GM11168 (cell line): Measurements from ENCODE around the gene AHNAK2.
"Not testable (repeated sequence)": the region's sequence is repeated elsewhere in the genome, so short reads cannot be mapped to it uniquely, and the experiment has no call there.

Experiments used
- in situ Hi-C: fragments of 300-500 bp; cut with MboI; formaldehyde crosslinking; loops from one replicate; pipeline ENCODE4 v1.12.0; 2022; ENCODE audit warnings: low sequenced_read_pairs; ENCODE audit not compliant: unreplicated experiment

Gene AHNAK2

GRCh38 chr14:104943216-104944015, 34.8 kb downstream of the AHNAK2 start:
- in situ Hi-C loops = not testable (repeated sequence)

GRCh38 chr14:104942586-104942985, 35.6 kb downstream of the AHNAK2 start:
- in situ Hi-C loops = no loop called here

- in situ Hi-C loops = no loop called here
Measured at GRCh38 chr14:104941508-104942365, 36.4 kb downstream of the AHNAK2 start.

- in situ Hi-C loops = no loop called here
Measured at GRCh38 chr14:104940526-104941150, 37.5 kb downstream of the AHNAK2 start.

GRCh38 chr14:104939666-104940410, 38.3 kb downstream of the AHNAK2 start:
- in situ Hi-C loops = no loop called here

DNA sequence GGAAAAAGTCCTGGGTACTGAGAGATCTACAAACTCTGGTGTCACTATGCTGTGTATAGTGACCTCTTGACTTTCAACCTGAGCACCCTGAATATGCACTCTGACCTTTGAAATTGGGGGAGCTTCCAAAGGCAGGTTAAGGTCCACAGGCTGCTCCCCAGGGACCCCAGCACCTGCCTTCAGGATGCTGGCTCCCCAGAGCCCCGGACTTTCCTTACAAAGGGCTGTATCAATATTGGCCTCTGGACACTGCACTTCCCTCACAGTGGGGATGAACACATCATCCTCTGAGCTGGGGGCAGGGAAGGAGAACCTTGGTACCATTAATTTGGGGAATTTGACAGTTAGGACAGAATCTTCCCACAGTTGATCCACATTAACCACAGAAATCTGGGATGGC, 39.2 kb downstream of the AHNAK2 start:
- in situ Hi-C loops = no loop called here

- in situ Hi-C loops = no loop called here
Measured at GRCh38 chr14:104938436-104938835, 39.7 kb downstream of the AHNAK2 start.

- in situ Hi-C loops = no loop called here
Measured at GRCh38 chr14:104937694-104938365, 40.3 kb downstream of the AHNAK2 start.

GRCh38 chr14:104937161-104937560, 41.0 kb downstream of the AHNAK2 start:
- in situ Hi-C loops = no loop called here

DNA sequence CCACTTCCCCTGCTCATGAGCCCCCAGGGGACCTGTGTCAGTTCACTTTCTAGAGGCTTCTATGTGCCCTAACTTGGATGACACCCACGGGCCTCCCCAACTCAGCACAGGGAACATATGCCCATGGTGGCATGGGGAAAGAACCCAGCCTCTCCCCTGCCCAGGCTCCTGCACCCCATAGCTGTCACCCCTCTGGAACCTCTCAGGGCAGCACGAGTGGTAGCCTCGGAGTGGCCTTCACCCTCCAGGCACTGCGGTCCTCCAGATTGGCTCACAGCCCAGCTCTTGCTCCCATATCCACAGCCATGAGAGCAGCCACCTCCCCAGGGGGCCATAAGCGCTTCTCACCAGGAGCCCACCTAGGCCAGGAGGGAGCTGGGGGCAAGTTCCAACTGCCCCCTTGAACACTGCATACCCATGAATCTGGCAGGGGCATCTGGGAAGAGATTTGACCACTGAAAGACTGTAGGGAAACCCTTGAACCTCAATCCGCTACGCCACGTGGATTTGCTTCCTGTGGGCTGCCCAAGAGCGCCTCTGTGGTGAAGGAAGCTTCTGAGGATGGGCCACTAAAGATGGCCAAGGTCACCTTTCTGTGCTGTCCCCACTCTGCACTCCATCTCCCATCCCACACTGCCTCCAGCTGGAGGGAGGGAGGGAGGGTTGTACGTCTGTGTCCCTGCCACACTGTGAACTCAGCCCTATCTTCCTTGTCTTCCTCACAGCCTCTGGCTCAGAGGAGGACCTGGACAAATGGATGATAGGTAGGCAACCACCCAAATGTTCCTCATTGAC, 41.6 kb downstream of the AHNAK2 start:
- in situ Hi-C loops = no loop called here

- in situ Hi-C loops = no loop called here
Measured at GRCh38 chr14:104935955-104936354, 42.2 kb downstream of the AHNAK2 start.

- in situ Hi-C loops = no loop called here
Measured at GRCh38 chr14:104935026-104935650, 43.0 kb downstream of the AHNAK2 start.

GRCh38 chr14:104933746-104934733, 44.1 kb downstream of the AHNAK2 start:
- in situ Hi-C loops = no loop called here

GRCh38 chr14:104932676-104933631, 45.2 kb downstream of the AHNAK2 start:
- in situ Hi-C loops = no loop called here

DNA sequence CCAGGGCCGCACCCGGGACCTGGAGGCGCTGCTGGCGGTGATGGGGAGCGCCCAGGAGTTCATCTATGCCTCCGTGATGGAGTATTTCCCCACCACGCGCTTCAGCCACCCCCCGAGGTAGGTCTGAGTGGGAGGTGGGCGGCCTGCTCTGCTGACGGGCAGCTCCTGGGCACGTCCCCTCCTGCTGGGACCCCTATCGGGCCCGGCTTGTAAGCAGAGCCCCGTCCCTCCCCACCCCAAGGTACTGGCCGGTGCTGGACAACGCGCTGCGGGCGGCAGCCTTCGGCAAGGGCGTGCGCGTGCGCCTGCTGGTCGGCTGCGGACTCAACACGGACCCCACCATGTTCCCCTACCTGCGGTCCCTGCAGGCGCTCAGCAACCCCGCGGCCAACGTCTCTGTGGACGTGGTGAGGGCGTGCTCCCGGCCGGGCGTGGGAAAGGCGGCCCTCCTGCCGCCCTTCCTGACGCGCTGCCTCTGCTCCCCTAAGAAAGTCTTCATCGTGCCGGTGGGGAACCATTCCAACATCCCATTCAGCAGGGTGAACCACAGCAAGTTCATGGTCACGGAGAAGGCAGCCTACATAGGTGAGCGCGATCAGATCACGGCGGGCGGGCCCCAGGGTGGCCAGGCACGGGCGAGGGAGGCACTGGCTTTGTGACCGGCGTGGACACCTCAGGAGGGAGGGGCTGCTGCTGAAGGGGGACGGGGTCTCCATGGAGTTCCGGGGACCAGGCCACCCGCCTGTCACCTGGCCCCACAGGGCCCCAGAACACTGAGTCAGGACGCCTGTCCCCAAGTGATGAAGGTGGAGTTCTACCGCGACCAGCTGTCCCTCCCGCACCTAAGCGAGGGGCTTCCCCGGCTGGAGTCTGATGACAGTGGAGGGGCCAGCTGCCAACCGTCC, 46.2 kb downstream of the AHNAK2 start:
- in situ Hi-C loops = no loop called here
